OCI-LY1 (cell line): ENCODE results near the gene NEMP1.
"Not testable (repeated sequence)": the region's sequence is repeated elsewhere in the genome, so short reads cannot be mapped to it uniquely, and the experiment has no call there.

Experiments used
- H2AFZ ChIP-seq: fragments of 200-600 bp; sonication (generic), shearing (Covaris generic); 2 replicates; pipeline ENCODE4 v1.6.0; 2014; ENCODE audit warnings: antibody characterized with exemption, mild to moderate bottlenecking, low read length
- H3F3A ChIP-seq: fragments of 200-600 bp; sonication (generic), shearing (Covaris generic); 2 replicates; pipeline ENCODE4 v1.6.0; 2014; ENCODE audit warnings: mild to moderate bottlenecking, antibody characterized with exemption, low read length, moderate library complexity; ENCODE audit not compliant: insufficient read depth
- H3K27ac ChIP-seq: fragments of 200-600 bp; sonication (generic); 2 replicates; pipeline ENCODE4 v1.5.1; 2014; ENCODE audit warnings: low read length, mixed run types, mild to moderate bottlenecking, low read depth; ENCODE audit not compliant: poor library complexity, severe bottlenecking
- H3K27me3 ChIP-seq: fragments of 200-600 bp; sonication (generic); 2 replicates; pipeline ENCODE4 v1.6.0; 2014; ENCODE audit warnings: antibody characterized with exemption, mild to moderate bottlenecking, low read length, moderate library complexity; ENCODE audit not compliant: insufficient read depth
- H3K36me3 ChIP-seq: fragments of 200-600 bp; sonication (generic); 2 replicates; pipeline ENCODE4 v1.6.1; 2014; ENCODE audit warnings: mild to moderate bottlenecking, antibody characterized with exemption, low read length, moderate library complexity, mixed read lengths; ENCODE audit not compliant: insufficient read depth
- H3K4me1 ChIP-seq: fragments of 200-600 bp; sonication (generic); 2 replicates; pipeline ENCODE4 v1.5.1; 2014; ENCODE audit warnings: mild to moderate bottlenecking, low read length, moderate library complexity; ENCODE audit not compliant: insufficient read depth, severe bottlenecking
- H3K4me2 ChIP-seq: fragments of 200-600 bp; sonication (generic), shearing (Covaris generic); 2 replicates; pipeline ENCODE4 v1.6.1; 2014; ENCODE audit warnings: low read length
- H3K4me3 ChIP-seq: fragments of 200-600 bp; sonication (generic); 2 replicates; pipeline ENCODE4 v1.5.1; 2014; ENCODE audit warnings: low read length, low read depth, mild to moderate bottlenecking, mixed read lengths; ENCODE audit not compliant: poor library complexity, severe bottlenecking
- H3K79me2 ChIP-seq: fragments of 200-600 bp; shearing (Covaris generic); 2 replicates; pipeline ENCODE4 v1.6.1; 2016; ENCODE audit warnings: mixed run types, low read length, mixed read lengths; ENCODE audit not compliant: insufficient read depth
- H3K9ac ChIP-seq: fragments of 200-600 bp; sonication (generic), shearing (Covaris generic); 2 replicates; pipeline ENCODE4 v1.6.1; 2014; ENCODE audit warnings: mild to moderate bottlenecking, low read length, mixed read lengths
- H3K9me2 ChIP-seq: fragments of 200-600 bp; sonication (generic), shearing (Covaris generic); 2 replicates; pipeline ENCODE4 v1.6.1; 2014; ENCODE audit warnings: low read depth, mild to moderate bottlenecking, low read length, mixed read lengths
- H3K9me3 ChIP-seq: fragments of 200-600 bp; shearing (Covaris generic); 2 replicates; pipeline ENCODE4 v1.6.1; 2014; ENCODE audit warnings: low read length, mixed read lengths
- H4K20me1 ChIP-seq: fragments of 200-600 bp; sonication (generic), shearing (Covaris generic); 2 replicates; pipeline ENCODE4 v1.6.0; 2016; ENCODE audit warnings: mild to moderate bottlenecking, low read length; ENCODE audit not compliant: insufficient read depth
- CTCF ChIP-seq: fragments of 200-600 bp; sonication (generic), shearing (Covaris generic); IDR thresholded peaks from 2 replicates; pipeline ENCODE4 v1.5.1; 2017; ENCODE audit warnings: mild to moderate bottlenecking, antibody characterized with exemption, low read length, moderate library complexity, mixed read lengths
- EZH2 ChIP-seq: fragments of 200-600 bp; sonication (generic), shearing (Covaris generic); IDR thresholded peaks from 2 replicates; pipeline ENCODE4 v1.8.0; 2017; ENCODE audit warnings: borderline replicate concordance, mixed run types, mild to moderate bottlenecking, antibody characterized with exemption, low read length, moderate library complexity, mixed read lengths

NEMP1 gene

GRCh38 chr12:57123813-57124212, 45.2 kb upstream of the NEMP1 start:
- peaks cover 12% of the 10 kb centered on the region for H3K4me1 ChIP-seq
- H3K4me3 ChIP-seq = no peak overlapping the region
- H3K27me3 ChIP-seq = peaks cover 21% of the 10 kb centered on the region; the same call in 1 of the 2 replicates
- no peak overlapping the region for H3K9ac ChIP-seq
- TF ChIP-seq EZH2 = no peak
- TF ChIP-seq CTCF = no peak
- H3K9me2 ChIP-seq = no peaks in the 10 kb centered on the region
- H3K4me2 ChIP-seq = no peak overlapping the region
- no peaks in the 10 kb centered on the region for H3K79me2 ChIP-seq
- H4K20me1 ChIP-seq = no peaks in the 10 kb centered on the region
- peaks cover 3% of the 10 kb centered on the region; the same call in 1 of the 2 replicates for H3K9me3 ChIP-seq
- H3K36me3 ChIP-seq = peaks cover 6% of the 10 kb centered on the region; the same call in 1 of the 2 replicates
- H2AFZ ChIP-seq = no peak overlapping the region
- H3F3A ChIP-seq = no peaks in the 10 kb centered on the region
- H3K27ac ChIP-seq = no peak overlapping the region

- H4K20me1 ChIP-seq, H3K9ac ChIP-seq, H3K4me1 ChIP-seq, H2AFZ ChIP-seq, H3K9me3 ChIP-seq, H3K4me3 ChIP-seq, H3K79me2 ChIP-seq, H3K27ac ChIP-seq, H3K9me2 ChIP-seq, H3K4me2 ChIP-seq, H3K36me3 ChIP-seq, H3F3A ChIP-seq: not testable (repeated sequence)
- H3K27me3 ChIP-seq = peaks cover 14% of the 10 kb centered on the region; the same call in 1 of the 2 replicates
These were observed 42.1 kb upstream of the NEMP1 start for GRCh38 chr12:57120718-57121117.

GRCh38 chr12:57119294-57120085, 40.9 kb upstream of the NEMP1 start:
- no peak overlapping the region for H2AFZ ChIP-seq
- H3K27me3 ChIP-seq = peaks cover 14% of the 10 kb centered on the region; the same call in 1 of the 2 replicates
- H3K79me2 ChIP-seq = no peaks in the 10 kb centered on the region
- H3K36me3 ChIP-seq = peaks cover 6% of the 10 kb centered on the region; the same call in 1 of the 2 replicates
- H3K9me2 ChIP-seq = no peaks in the 10 kb centered on the region
- H3F3A ChIP-seq = no peaks in the 10 kb centered on the region
- H3K9ac ChIP-seq = no peak overlapping the region
- no peak overlapping the region for H3K4me2 ChIP-seq
- no peaks in the 10 kb centered on the region for H3K4me1 ChIP-seq
- H3K27ac ChIP-seq = no peak overlapping the region
- TF ChIP-seq CTCF (no peak), EZH2 (no peak)
- H4K20me1 ChIP-seq = no peaks in the 10 kb centered on the region
- peaks cover 3% of the 10 kb centered on the region; the same call in 1 of the 2 replicates for H3K9me3 ChIP-seq
- no peak overlapping the region for H3K4me3 ChIP-seq
